HCT116 (cell line): ENCODE data around the gene LPA.
"Not testable (repeated sequence)": the region's sequence is repeated elsewhere in the genome, so short reads cannot be mapped to it uniquely, and the experiment has no call there.

Experiments
- POLR2AphosphoS5 ChIP-seq: IDR thresholded peaks from 2 replicates; pipeline ENCODE4 v1.6.1; 2011; ENCODE audit warnings: mild to moderate bottlenecking, low read depth, low read length, moderate library complexity
- SIN3A ChIP-seq: IDR thresholded peaks from 2 replicates; pipeline ENCODE4 v1.6.1; 2012; ENCODE audit warnings: low read depth
- ZFX ChIP-seq: fragments of 450-650 bp; IDR thresholded peaks from 2 replicates; pipeline ENCODE4 v1.6.1; 2017
- TF ChIP-seq, protein P1 (sequence below), 3 experiments: fragments of 200-600 bp in 1 of 3; sonication (generic) in 1 of 3; IDR thresholded peaks in 2 of 3; conservative IDR thresholded peaks in 1 of 3; 2 replicates each; pipeline ENCODE4 v1.5.1; 2012 to 2017; ENCODE audit warnings: low read depth in 2 of 3, low read length in 2 of 3, antibody characterized with exemption in 1 of 3, borderline replicate concordance in 1 of 3, control low read depth in 1 of 3, mild to moderate bottlenecking in 1 of 3, mixed read lengths in 1 of 3, mixed run types in 1 of 3, moderate library complexity in 1 of 3; ENCODE audit not compliant: insufficient read depth in 1 of 3

DNA sequence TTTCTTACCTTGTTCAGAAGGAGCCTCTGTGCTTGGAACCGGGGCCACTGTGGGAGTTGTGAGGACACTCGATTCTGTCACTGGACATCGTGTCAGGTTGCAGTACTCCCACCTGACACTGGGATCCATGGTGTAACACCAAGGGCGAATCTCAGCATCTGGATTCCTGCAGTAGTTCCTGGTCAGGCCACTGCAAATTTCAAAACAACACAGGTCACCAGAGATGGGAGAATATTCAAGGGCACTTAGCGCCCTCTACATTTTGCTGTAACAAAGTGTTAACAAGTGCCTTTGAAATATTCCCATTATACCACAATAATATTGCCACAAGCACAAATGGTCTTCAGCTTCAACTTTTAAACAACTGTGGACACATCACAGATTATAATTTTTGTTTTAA is 85.6 kb downstream of the LPA start:
- TF ChIP-seq ZFX, SIN3A, POLR2AphosphoS5: not testable (repeated sequence)
- TF ChIP-seq, protein P1, sequence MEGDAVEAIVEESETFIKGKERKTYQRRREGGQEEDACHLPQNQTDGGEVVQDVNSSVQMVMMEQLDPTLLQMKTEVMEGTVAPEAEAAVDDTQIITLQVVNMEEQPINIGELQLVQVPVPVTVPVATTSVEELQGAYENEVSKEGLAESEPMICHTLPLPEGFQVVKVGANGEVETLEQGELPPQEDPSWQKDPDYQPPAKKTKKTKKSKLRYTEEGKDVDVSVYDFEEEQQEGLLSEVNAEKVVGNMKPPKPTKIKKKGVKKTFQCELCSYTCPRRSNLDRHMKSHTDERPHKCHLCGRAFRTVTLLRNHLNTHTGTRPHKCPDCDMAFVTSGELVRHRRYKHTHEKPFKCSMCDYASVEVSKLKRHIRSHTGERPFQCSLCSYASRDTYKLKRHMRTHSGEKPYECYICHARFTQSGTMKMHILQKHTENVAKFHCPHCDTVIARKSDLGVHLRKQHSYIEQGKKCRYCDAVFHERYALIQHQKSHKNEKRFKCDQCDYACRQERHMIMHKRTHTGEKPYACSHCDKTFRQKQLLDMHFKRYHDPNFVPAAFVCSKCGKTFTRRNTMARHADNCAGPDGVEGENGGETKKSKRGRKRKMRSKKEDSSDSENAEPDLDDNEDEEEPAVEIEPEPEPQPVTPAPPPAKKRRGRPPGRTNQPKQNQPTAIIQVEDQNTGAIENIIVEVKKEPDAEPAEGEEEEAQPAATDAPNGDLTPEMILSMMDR (IDR thresholded peaks at IDR 0.05 in 2 of 3, conservative IDR thresholded peaks at IDR 0.05 in 1 of 3; ENCODE audit: borderline replicate concordance in 1 of 3, insufficient read depth in 1 of 3, low read depth in 2 of 3, low read length in 2 of 3): peak; percentile 13 to 49 (median 22); a peak in 4 of 6 replicates
